Testis (tissue), 2 donors: ENCODE data around the gene SMIM24.

ENCODE experiments used
- CTCF ChIP-seq, 3 experiments: fragments of 450-650 bp in 2 of 3; fragments of 200-600 bp in 1 of 3; sonication (generic) in 1 of 3; IDR thresholded peaks; one replicate each; pipeline ENCODE4 v1.5.1; 2016 to 2019; ENCODE audit warnings: antibody characterized with exemption in 3 of 3, mild to moderate bottlenecking in 2 of 3, moderate library complexity in 1 of 3
- POLR2A ChIP-seq: fragments of 450-650 bp; IDR thresholded peaks from one replicate; pipeline ENCODE4 v1.6.1; 2017; ENCODE audit warnings: antibody characterized with exemption, mild to moderate bottlenecking, moderate library complexity

GRCh38 chr19:3506384-3507340 lies 26.3 kb upstream of the SMIM24 start:
- TF ChIP-seq CTCF (IDR thresholded peaks at IDR 0.05) (no peak), POLR2A (no peak)
